ENCODE data around the gene GFI1B.

DNA sequence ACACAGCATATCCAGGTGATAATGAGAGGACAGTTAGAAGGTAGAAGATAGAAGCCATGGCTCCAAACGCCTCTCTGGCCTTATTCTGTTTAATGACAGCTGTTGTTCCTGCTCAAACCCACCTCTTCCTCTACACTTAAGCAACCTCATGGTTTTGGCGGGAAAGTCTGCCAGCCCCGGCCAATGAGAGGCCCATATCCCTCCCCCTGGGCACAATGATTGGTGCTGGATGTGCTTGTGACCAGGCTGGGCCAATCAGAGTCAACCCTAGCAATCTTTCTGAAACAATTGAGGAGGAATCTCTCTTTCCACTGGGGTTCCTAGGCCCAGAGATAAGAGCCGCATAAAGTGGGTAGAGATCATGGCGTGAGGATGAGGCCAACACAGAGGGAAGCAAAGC, 4.8 kb upstream of the GFI1B start:
- TF ChIP-seq, protein P1, sequence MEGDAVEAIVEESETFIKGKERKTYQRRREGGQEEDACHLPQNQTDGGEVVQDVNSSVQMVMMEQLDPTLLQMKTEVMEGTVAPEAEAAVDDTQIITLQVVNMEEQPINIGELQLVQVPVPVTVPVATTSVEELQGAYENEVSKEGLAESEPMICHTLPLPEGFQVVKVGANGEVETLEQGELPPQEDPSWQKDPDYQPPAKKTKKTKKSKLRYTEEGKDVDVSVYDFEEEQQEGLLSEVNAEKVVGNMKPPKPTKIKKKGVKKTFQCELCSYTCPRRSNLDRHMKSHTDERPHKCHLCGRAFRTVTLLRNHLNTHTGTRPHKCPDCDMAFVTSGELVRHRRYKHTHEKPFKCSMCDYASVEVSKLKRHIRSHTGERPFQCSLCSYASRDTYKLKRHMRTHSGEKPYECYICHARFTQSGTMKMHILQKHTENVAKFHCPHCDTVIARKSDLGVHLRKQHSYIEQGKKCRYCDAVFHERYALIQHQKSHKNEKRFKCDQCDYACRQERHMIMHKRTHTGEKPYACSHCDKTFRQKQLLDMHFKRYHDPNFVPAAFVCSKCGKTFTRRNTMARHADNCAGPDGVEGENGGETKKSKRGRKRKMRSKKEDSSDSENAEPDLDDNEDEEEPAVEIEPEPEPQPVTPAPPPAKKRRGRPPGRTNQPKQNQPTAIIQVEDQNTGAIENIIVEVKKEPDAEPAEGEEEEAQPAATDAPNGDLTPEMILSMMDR (conservative IDR thresholded peaks at IDR 0.05; ENCODE audit: low read depth, low read length): no peak
- no peak for TF ChIP-seq EZH2 (IDR thresholded peaks at IDR 0.05; ENCODE audit: borderline replicate concordance, low read depth, low read length, poor library complexity, severe bottlenecking)

Measured in A673 (cell line).